ENCODE data around the gene LRAT. TPM values are rescaled to one million over a fixed set of nuclear protein-coding genes. Genes with fewer than 3 reads are reported as not detected.
"Not testable (repeated sequence)": the region's sequence is repeated elsewhere in the genome, so short reads cannot be mapped to it uniquely, and the experiment has no call there.

The LRAT gene
- total RNA-seq, 1 donor = not detected

DNA sequence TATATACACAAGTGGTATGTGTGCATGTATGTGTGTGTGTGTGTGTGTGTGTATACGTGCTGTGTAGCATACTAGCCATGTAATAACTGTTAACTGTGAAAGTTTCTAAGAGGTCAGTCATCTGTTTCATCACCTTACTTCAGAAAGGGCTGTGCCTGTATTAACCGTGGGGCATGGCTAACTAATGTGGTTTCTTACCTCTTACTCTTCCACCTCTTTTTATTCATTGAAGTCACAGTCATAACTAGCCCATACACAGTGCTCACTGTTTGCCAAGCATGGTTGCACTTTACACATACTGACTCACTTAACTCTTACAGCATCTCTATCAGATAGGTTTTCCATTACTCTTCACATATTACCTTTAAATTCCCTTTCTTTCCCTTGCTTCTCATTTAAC lies 23.7 kb upstream of the LRAT start:
- H3K4me3 ChIP-seq (ENCODE audit: low read depth, low read length) = no peak overlapping the region
- TF ChIP-seq, protein P1, sequence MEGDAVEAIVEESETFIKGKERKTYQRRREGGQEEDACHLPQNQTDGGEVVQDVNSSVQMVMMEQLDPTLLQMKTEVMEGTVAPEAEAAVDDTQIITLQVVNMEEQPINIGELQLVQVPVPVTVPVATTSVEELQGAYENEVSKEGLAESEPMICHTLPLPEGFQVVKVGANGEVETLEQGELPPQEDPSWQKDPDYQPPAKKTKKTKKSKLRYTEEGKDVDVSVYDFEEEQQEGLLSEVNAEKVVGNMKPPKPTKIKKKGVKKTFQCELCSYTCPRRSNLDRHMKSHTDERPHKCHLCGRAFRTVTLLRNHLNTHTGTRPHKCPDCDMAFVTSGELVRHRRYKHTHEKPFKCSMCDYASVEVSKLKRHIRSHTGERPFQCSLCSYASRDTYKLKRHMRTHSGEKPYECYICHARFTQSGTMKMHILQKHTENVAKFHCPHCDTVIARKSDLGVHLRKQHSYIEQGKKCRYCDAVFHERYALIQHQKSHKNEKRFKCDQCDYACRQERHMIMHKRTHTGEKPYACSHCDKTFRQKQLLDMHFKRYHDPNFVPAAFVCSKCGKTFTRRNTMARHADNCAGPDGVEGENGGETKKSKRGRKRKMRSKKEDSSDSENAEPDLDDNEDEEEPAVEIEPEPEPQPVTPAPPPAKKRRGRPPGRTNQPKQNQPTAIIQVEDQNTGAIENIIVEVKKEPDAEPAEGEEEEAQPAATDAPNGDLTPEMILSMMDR (IDR thresholded peaks at IDR 0.05; ENCODE audit: insufficient read depth, low read depth, low read length) = no peak
- DNase-seq (ENCODE audit: low read depth) = no peak

DNA sequence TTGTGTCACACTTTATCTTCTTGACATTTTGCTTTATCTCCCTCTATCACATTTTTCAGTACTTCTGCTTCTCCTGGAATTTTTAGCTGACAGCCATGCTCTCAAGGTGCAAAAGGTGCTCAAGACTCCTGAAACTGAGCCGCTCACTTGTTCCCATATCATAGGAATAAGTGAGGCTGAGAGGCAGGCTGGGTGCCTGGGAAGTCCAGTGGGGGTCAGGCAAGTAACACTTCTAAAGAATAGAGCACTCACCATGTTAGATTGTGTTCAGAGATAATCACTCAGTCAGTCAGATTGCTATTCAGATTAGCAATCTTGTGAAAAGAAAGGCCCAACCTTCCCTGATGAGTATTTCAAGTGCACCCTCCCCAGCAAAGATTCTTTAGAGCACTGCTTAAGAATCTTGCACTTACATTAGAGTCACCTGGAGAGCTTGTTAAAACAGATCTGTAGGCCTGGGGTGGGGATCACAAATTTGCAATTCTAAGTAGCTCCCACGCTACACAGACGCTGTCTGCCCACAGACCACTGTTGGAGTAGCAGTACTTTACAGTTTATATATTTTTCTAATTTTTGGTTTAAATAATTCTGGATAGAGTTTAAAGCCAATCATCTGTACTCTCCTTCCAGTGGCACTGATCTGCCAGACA lies 23.1 kb upstream of the LRAT start:
- TF ChIP-seq, protein P1 (IDR thresholded peaks at IDR 0.05; ENCODE audit: insufficient read depth, low read depth, low read length) = no peak
- DNase-seq (ENCODE audit: low read depth) = no peak
- no peak overlapping the region for H3K4me3 ChIP-seq (ENCODE audit: low read depth, low read length)

DNA sequence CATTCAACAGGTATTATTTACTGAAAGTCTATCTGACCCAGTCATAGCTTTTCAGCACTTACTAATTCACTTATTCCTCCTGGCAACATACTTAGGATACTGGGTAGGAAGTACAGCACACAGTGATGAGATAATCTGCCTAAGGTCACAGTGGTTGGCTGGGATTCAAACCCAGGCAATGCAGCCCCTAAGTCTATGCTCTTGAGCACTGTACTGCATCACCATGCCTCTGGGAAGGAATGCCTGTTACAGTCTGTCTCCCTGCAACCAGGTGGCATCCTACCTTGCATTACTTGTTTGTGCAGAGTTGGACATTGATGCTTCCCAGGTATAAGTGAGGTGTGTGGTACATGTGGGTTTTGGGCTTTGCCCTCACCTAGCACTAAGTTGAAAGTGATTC lies 21.5 kb upstream of the LRAT start:
- TF ChIP-seq, protein P1 (IDR thresholded peaks at IDR 0.05; ENCODE audit: insufficient read depth, low read depth, low read length) = no peak
- DNase-seq (ENCODE audit: low read depth) = no peak
- no peak overlapping the region for H3K4me3 ChIP-seq (ENCODE audit: low read depth, low read length)

DNA sequence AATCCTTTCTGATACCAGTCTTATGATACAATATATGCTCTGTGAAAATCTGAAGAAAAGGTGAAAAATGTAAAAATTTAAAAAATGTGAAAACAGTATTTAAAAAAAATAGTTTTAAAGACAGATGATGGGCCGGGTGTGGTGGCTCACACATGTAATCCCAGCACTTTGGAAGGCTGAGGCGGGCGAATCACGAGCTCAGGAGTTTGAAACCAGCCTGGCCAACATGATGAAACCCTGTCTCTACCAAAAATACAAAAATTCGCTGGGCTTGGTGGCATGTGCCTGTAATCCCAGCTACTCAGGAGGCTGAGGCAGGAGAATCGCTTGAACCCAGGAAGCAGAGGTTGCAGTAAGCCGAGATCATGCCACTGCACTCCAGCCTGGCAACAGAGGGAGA lies 20.2 kb upstream of the LRAT start:
- DNase-seq (ENCODE audit: low read depth); H3K4me3 ChIP-seq (ENCODE audit: low read depth, low read length): not testable (repeated sequence)

DNA sequence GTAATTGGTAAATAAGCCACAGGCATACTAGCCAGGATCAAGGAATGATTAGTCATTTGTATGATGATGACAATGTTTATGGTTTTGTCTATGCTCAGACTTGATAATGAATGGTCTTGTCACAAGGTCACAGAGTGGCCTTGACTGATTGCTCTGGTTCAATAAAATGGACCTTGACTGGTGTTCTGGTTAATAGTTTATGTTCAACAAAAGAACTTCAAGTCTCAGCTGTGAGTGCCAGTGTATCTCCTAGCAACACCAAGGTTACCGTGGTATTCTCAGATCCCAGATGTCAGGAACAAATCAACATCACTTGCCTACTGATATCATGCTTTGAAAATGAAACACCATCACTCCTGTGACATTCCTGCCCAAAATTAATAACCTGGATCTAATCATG lies 16.3 kb upstream of the LRAT start:
- TF ChIP-seq, protein P1 (IDR thresholded peaks at IDR 0.05; ENCODE audit: insufficient read depth, low read depth, low read length) = no peak
- H3K4me3 ChIP-seq (ENCODE audit: low read depth, low read length) = no peak overlapping the region
- no peak for DNase-seq (ENCODE audit: low read depth)

DNA sequence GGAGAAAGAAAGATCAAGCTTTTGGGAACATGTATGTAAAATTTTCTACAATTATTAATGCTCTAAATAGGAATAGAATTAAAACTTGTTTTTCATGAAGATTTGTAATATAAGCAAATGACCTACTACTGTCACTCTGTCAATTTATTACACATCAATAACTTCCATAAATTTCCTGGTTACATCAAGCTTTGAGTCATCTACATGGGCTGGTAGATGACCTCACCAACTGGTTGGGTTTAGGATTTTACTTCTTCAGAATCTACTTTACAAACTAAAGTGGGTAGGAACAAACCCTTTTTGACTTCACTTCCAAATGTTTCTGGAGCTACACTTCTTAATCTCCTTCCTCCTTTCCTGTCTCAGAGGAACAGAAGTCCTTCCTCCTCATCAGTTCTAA lies 12.0 kb upstream of the LRAT start:
- DNase-seq (ENCODE audit: low read depth) = no peak
- TF ChIP-seq, protein P1 (IDR thresholded peaks at IDR 0.05; ENCODE audit: insufficient read depth, low read depth, low read length) = no peak
- H3K4me3 ChIP-seq (ENCODE audit: low read depth, low read length) = no peak overlapping the region

DNA sequence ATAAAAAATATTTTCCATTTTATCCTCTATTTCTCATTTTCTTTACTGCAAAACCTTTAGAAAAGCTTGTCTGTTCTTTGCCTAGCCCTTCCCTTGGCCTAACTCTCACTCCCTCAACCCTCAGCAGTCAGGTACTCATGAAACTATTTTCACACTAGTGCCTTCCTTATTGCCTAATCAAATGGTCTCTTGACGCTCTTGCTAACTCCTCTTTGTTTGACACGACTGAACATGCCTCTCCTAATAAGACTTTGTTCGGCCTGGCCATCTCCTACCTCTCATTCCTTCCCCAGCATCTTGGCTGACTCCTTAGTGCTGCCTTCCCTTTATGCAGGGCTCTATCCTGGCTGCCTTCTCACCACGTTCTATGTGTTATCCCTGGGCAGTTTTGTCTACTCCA lies 11.1 kb upstream of the LRAT start:
- TF ChIP-seq, protein P1 (IDR thresholded peaks at IDR 0.05; ENCODE audit: insufficient read depth, low read depth, low read length) = no peak
- H3K4me3 ChIP-seq (ENCODE audit: low read depth, low read length) = no peak overlapping the region
- DNase-seq (ENCODE audit: low read depth) = no peak

Data from fibroblast of villous mesenchyme (primary cell).